CD14-positive monocyte (primary cell): ENCODE measurements around the gene FAM72B. TPM values are rescaled to one million over a fixed set of nuclear protein-coding genes. Genes with fewer than 3 reads are reported as not detected.

ENCODE experiments used
- polyA plus RNA-seq, 3 donors: library from polyadenylated mRNA; depleted of rRNA in 1 of 3; unstranded in 2 of 3; stranded (reverse) in 1 of 3; fragments of 300-500 nt in 2 of 3; fragments of >200 nt in 1 of 3; fragmentation: Illumina TruSeq in 2 of 3; gene quantifications; 1 replicate in 2 of 3; 2 replicates in 1 of 3; pipeline ENCODE4 v1.2.3, GENCODE V29; 2012 to 2021

Gene FAM72B
- polyA plus RNA-seq, 3 donors, result 0.66 to 2.7 (median 0.73) TPM

Other genes with a start within 250 kb of the FAM72B start
- gene SRGAP2C, start 635 bp upstream of the FAM72B start, polyA plus RNA-seq, result 10 to 100 TPM in 1 of 3 donors, 1 to 10 TPM in 2; 3.7 to 13.5 (median 5.4) TPM